Left colon (tissue), 2 donors: ENCODE measurements around the gene LIFR. TPM values are rescaled to one million over a fixed set of nuclear protein-coding genes. Genes with fewer than 3 reads are reported as not detected.

Experiments used
- ATAC-seq: fragments of 200-7000 bp; cut with Tn5 transposase; one replicate; pipeline ENCODE4 v1.9.1; 2020; ENCODE audit warnings: mild to moderate bottlenecking, moderate library complexity
- DNase-seq, 2 donors: peaks; one replicate each; pipeline ENCODE4 v3.0.0-alpha.2; 2020
- intact Hi-C, 2 donors: fragments of 100-400 bp; cut with DNase I in 1 of 2; cut with micrococcal nuclease in 1 of 2; formaldehyde crosslinking; loops; one replicate each; pipeline versions ENCODE4 v1.11.2 to v1.14.0; 2022; cut with DNase I, micrococcal nuclease
- total RNA-seq, 2 donors: library from RNA; stranded (reverse); fragmentation: NEBNext Ultra II Directional; extraction: Animal tissue kit (Norgen Biotek cat#: 25700); gene quantifications; one replicate each; pipeline ENCODE4 v1.2.1, GENCODE V29; 2021
- donor health status: DM: no; HTN: no; CAD: no.
- donor health status: DM: yes; HTN: yes; CAD: no.

Gene LIFR
- total RNA-seq, 2 donors from 2014 or later = 8.1 to 18.6 TPM

- ATAC-seq (no peak), DNase-seq (no peak)
- intact Hi-C loops = no loop called here
Measured at GRCh38 chr5:38473008-38473407, 83.4 kb downstream of the LIFR start.

DNA sequence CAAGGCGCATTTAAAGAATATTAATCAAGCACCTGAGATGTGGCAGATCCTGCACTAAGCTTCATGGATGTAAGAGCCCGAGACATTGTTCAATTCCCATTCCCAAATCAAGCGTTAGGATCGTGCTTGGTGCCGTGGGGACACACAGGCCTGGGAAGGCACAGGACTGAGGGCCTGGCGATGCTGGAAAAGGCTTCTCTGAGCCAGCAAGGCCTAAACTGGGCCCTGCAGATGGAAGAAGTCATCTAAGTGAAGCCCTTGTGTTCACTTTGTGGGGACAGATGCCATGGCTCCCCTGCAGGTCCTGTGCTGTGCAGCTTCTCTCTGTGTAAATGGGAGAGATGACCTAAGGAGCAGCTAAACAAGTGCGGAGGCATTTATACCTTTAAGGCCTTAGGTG, 83.9 kb downstream of the LIFR start:
- DNase-seq (no peak), ATAC-seq (no peak)
- intact Hi-C loops = no loop called here

DNA sequence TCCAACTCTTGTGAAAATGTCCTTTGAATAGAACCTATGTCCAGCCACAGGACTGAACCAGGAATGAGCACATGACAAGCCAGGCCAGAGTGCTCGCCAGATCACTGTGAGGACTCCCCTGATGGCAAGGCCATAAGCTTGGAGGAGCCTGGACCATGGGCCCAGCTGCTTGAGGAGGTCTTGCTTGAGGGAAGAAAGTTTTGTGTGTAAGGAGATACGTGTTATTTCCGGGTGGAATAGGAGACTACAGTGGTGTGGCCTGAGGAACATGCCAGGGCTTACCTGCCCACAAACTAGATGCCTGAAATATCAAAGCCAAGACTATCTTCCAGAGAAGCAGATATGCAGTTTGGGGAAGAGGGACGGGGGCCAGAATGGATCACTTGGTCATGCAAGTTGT, 84.7 kb downstream of the LIFR start:
- no peak for DNase-seq
- intact Hi-C loops = no loop called here
- no peak for ATAC-seq

- DNase-seq (no peak), ATAC-seq (no peak)
- intact Hi-C loops = no loop called here
Measured at GRCh38 chr5:38469707-38470267, 86.7 kb downstream of the LIFR start.

DNA sequence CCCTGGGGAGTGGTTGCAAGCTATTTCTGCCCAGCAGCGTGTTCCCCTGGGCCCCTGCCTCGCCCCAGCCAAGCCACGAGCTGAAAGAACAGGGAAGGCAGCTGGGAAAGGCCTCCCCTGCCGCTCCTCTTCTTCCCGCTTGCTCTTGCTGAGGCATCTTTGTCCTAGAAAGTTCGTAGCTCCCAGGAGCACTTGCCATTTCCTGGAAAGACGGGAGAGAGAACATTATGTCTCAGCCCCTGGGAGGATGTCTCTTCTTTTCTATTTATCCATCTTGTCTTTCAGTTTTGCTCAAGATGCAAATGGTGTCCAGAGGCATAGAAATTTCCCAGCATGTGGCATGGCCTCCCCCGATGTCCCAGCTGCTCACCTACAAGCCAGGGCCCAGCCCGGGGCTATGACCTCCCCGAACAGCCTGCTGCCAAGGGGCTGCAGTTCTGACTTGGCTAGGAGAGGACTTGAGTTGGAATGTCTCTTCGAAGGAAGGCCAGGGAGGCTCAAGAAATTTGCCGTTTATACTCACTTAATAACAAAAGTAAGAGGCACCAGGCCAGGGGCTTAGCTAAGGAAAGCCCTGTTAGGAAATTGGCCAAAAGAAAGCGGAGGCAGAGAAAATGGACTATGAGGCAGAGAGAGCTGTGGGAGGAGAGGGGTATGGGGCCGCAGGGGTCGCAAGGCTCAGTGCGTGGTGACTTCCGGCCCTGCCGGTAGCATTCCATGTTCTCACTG, 87.3 kb downstream of the LIFR start:
- no peak for ATAC-seq
- intact Hi-C loops = no loop called here
- peak in 1 of 2 donors; percentile 40 for DNase-seq

DNA sequence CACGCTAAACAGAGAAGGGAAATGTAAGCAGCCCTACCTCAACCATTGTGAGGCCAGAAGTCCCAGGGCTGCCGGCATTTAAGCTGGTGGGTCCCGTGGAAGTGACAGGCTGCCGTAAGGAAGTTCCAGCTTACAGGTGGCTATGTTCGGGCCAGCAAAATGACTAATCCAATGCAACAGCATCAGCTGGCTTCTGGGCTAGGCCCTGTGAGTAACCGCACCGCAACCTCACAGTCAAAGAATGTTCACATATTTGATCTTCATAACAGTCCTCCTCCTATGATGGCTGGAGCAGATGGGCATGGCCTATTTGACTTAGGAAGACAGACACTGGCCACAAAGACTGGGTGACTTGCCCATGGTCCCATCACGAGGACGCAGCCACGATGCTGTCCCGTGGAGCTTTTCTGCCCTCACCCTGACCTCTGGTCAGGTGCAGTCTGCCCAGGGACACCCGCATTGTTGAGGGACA, 88.2 kb downstream of the LIFR start:
- intact Hi-C loops = no loop called here
- ATAC-seq (no peak), DNase-seq (no peak)

- intact Hi-C loops = no loop called here
- DNase-seq = no peak
- no peak for ATAC-seq
Measured at GRCh38 chr5:38467353-38468040, 88.9 kb downstream of the LIFR start.

GRCh38 chr5:38466424-38467189, 89.8 kb downstream of the LIFR start:
- intact Hi-C loops = no loop called here
- ATAC-seq = no peak
- DNase-seq = peak; percentile 27 to 55

DNA sequence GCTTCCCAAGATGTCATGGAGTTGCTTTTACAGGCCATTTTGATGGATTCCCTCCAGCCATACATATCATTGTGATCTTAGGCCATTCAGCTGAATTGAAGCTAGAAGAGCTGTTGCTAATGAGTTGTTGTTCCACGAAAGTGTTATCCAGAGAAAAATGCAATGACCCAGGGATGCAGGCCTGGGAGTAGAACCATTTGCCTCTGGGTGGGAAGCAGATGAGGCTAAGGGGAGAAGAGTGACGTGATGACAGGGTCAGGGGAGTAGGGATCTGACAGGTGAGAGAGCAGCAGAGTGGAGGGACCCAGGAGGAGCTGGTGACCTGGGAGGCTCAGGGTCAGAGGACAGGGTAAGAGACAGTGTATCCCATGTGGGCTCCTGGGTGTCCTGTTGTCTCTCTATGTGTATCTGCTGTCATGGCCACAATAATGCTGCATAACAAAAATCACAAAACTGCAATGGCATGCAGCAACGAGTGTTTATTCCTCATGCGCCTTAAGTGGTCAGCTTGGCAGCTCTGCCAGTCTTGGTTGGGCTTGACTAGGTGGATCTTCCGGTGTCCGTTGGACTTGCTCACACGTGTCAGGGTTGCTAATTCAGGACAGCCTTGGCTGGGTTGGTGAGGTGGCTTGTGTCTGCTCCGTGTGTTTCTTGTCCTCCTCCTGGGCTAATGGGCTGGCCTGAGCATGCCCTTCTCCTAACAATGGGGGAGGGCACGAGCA, 90.6 kb downstream of the LIFR start:
- no peak for DNase-seq
- intact Hi-C loops = no loop called here
- no peak for ATAC-seq

DNA sequence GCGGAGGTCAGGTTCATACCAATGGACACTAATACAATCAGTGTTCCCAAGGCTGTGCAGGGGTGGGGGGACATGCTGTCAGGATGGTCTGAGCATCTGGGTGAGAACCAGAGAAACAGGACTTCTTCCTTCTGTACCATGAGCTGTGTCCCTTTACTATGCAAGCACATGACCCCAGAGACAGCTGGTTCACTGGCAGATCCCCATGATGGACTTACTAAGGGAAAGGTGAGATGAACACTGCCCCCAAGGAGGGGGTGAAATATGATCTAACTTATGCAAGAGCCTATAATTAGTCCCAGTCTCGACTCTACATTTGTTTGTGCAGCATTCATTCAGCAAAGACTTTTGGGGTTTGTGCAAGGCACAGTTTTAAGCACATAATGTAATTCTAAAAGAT, 91.4 kb downstream of the LIFR start:
- ATAC-seq (no peak), DNase-seq (no peak)
- intact Hi-C loops = no loop called here

DNA sequence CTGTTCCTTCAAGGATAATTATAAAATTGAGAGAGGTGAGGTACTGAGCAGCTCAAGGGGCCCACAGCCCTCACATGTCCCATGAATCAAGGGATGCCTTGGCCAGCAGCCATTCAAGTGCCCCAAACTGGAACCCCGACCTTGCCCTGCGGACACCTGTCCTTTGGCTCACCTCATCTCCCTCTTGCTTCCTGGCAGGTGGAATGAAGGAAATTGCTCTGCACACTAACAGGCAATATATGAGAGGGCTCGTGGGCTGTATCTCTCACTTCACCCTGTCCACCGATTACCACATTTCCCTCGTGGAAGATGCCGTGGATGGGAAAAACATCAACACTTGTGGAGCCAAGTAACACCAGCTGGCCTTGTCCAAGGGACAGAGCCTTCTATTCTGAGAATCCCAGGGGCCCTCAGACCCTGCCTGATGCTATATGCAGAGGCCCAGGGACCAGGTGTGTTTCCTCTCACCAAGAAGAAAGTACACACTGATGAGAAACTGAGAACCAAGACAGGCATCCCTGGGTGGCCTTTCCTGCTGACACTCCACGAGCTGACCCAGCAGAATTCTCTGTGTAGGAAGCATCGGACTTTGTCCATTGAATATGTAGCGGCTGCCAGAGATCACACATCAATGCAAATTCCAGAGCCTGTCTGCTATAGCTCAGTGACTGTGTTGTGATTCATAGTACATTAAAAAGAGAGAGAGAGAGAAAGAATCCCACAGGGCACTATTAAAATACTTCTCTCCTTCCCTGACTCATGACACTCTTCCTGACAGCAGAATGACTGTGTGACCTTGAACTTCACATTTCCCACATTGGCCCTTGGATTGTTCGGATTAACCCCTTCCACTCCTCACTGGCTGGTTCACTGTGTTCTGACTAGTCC, 92.6 kb downstream of the LIFR start:
- intact Hi-C loops = no loop called here

GRCh38 chr5:38462976-38463633, 93.3 kb downstream of the LIFR start:
- ATAC-seq = no peak
- DNase-seq = no peak
- intact Hi-C loops = no loop called here

More for the DNA sequence above, 92.6 kb downstream of the LIFR start:
- DNase-seq (no peak), ATAC-seq (no peak)

GRCh38 chr5:38458174-38458573, 98.3 kb downstream of the LIFR start:
- intact Hi-C loops = no loop called here
- no peak for ATAC-seq

DNA sequence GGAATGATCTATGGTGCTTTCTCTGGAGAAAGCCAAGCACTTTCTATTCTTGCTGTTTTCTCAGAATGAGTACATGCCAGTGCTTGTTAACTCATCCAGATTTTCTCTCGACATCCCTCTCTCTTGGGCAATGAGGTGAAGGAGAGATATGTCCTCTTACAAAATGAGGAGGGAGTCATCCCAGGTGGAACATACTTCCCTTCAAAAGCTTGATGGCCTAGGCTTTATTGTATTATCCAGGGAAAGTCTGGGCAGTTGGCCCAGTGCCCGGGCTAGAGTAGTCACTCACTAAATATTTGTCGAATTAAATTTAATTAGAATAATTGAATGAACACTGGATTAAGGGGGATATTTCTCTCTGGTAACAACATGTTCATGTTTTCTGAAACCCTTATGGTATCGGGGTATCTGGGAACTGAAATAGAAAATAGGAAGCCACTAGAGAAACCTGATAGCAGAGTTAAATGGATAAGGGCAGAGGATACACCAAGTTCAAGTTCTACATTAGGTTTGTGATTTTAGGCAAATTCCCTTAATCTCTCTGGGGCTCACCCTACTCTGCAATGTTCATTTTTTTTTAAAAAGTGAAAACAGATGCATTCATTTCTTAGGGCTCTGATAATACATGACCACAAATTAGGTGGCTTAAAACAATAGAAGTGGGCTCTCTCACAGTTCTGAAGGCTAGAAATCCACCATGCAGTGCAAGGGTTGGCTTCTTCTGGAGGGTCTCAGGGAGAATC, 99.6 kb downstream of the LIFR start:
- ATAC-seq (no peak), DNase-seq (no peak)
- intact Hi-C loops = no loop called here

More at GRCh38 chr5:38458174-38458573, 98.3 kb downstream of the LIFR start:
- DNase-seq = no peak

- DNase-seq = no peak
- intact Hi-C loops = no loop called here
- no peak for ATAC-seq
Measured at GRCh38 chr5:38455796-38456330, 100.6 kb downstream of the LIFR start.

GRCh38 chr5:38453921-38454320, 102.5 kb downstream of the LIFR start:
- DNase-seq = no peak
- intact Hi-C loops = no loop called here
- ATAC-seq = no peak
